Activated naive CD4-positive, alpha-beta T cell treated with Interleukin-2 at 50 U/mL for 16 hours (primary cell): ENCODE results near the gene PPT2.
A peak's percentile ranks its signal among the peaks of the same experiment; 100 is the strongest.

Experiments
- DNase-seq: peaks from one replicate; pipeline ENCODE4 v3.0.0-alpha.2; 2020

PPT2 gene

GRCh38 chr6:32152769-32153563, 975 bp upstream of the PPT2 start:
- DNase-seq, result no peak

DNA sequence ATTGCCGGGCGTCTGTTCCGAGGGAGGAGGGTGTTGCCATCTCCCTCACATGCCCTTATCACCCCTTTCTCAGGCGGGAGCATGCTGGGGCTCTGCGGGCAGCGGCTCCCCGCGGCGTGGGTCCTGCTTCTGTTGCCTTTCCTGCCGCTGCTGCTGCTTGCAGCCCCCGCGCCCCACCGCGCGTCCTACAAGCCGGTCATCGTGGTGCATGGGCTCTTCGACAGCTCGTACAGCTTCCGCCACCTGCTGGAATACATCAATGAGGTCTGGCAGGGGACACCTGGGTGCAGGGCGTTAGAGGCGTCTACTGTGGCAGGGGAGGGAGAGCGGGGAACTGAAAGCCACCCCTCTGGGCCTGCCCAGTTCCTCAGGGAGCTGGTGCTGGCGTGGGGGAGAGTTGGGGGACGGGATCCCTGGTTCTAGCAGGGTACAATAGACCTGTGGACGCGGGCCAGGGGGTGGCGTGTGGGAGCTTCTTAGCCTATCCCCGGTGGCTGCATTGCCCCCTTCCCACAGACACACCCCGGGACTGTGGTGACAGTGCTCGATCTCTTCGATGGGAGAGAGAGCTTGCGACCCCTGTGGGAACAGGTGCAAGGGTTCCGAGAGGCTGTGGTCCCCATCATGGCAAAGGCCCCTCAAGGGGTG, 697 bp downstream of the PPT2 start:
- peak; percentile 64 for DNase-seq

DNA sequence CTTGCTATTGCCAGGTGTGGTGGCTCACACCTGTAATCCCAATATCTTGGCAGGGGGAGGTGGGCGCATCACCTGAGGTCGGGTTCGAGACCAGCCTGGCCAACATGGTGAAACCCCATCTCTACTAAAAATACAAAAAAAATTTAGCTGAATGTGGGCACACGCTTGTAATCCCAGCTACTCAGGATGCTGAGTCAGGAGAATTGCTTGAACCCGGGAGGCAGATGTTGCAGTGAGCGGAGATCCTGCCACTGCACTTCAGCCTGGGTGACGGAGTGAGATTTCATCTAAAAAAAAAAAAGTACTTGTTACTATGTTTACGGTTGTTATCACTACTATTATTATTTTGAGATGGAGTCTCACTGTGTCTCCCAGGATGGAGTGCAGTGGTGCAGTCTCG, 3.0 kb downstream of the PPT2 start:
- no peak for DNase-seq

GRCh38 chr6:32158052-32158451, 4.1 kb downstream of the PPT2 start:
- no peak for DNase-seq

DNA sequence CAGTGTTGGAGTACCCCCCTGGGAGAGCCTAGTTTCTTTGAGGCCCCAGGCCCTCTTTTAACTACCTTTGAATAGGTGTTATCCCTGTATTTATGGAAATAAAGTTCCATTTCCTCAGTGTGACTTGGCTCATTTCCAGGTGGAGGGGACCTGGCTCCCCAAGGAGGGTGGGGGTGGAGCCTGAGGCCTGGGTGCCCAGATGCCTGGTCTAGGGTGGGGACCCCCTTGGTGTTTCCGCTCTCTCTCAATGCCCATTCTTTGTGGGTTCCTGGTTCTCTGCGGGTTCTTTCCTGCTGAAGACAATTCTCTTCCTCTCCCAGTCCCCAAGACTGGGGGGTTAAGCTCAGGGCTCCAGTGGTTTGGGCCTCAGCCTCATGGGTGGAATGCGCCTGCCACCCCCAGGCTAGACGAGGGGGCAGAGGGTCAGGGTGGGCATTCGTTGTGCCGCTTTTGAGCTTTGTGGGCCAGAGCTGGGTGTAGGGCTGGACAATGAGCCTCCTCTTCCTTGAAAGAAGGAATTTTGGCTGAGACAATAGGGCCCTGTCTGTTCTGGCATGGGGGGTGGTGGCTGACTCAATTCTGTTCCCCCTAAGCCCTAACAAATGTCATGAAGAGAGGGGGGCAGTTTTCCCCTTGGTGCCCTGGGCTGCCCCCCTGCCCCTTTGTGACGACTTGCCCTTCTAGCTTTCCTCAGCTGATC, 9.8 kb downstream of the PPT2 start:
- DNase-seq, result no peak

- no peak for DNase-seq
Observed at GRCh38 chr6:32164295-32164694, 10.4 kb downstream of the PPT2 start, which contains the start of gene EGFL8. Gene EGFL8 (plus strand): TSS chr6:32164595. CDS start chr6:32166166, 1,571 bp downstream.

DNA sequence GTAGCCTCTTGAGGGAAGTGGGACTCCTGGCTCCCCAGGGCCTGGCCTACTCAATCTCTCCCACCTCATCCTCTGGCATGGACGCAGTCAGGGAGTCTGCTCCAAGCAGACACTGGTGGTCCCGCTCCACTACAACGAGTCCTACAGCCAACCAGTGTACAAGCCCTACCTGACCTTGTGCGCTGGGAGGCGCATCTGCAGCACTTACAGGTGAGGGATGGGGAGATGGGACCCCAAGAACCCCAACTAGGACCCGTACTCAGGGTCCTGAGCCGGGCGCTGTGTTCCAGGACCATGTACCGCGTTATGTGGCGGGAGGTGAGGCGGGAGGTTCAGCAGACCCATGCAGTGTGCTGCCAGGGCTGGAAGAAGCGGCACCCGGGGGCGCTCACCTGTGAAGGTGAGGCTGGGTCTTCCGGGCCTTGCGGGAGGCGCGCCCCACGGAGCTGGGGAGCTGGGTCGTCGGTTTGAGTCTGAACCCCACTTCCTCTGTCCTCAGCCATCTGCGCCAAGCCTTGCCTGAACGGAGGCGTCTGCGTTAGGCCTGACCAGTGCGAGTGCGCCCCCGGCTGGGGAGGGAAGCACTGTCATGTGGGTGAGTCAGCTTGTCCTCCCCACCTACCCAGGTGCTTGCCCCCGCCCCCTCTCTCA, 12.6 kb downstream of the PPT2 start:
- no peak for DNase-seq

GRCh38 chr6:32167154-32167760, 13.3 kb downstream of the PPT2 start:
- DNase-seq, result no peak

- DNase-seq, result no peak
Observed at GRCh38 chr6:32167761-32168262, 13.9 kb downstream of the PPT2 start.

- no peak for DNase-seq
Observed at GRCh38 chr6:32168350-32168749, 14.4 kb downstream of the PPT2 start.

DNA sequence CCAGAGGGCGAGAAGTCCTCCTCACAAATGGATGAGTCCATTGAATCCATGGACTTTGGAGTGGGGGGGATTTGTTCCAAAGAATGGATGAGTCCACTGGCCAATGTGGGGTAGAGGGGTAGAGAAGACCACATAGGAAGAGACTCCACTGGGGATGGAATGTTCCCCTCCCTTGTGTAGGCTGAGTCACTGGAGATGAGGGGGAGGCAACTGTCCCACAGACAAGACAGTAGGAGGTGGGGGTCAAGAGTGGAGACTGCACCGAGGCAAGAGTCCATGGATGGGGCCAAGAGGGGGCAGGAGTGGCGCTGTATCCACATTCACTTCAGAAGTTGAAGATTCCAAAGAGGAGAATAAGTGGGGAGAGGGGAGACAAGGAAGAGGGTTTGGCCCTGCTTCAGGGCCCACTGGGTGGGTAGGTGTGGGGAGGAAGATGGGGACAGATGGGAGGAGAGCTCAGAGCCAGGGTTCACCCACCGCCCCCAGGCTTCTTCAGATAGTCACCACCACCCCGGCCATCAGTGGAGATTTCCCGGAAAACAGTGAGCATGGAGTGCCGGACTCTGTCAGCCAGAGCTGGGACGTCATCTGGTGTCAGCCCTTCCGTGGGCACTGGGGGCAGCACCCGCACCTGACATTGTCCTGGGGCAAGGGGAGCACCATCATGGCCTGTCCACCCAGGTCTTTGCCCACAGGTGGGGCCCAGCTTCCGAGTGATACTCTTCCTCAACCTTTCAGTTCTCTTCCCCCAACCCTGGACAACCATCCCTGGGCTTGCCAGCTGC, 15.1 kb downstream of the PPT2 start:
- DNase-seq, result no peak

- no peak for DNase-seq
Observed at GRCh38 chr6:32170294-32170693, 16.4 kb downstream of the PPT2 start.

- DNase-seq, result no peak
Observed at GRCh38 chr6:32171234-32171633, 17.3 kb downstream of the PPT2 start.

GRCh38 chr6:32173051-32173727, 19.2 kb downstream of the PPT2 start:
- no peak for DNase-seq

DNA sequence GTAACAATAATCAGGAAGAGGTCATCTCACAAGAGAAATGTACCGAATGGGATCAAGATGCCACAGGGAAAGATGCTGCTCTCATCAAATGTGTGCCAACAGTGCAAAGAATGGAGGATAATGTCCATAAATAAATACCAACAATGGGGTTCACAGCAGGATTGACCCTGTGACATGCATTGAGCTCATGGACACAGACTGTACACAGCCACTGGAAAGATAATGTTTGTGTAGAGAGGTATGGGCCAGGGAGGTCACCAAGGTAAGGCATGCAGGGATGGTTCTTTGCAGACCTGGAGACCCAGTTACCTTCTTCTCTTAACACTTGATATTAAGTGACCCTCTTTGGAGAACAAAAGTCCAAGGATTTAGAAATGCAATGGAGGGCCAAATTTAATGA, 20.5 kb downstream of the PPT2 start:
- DNase-seq, result no peak

- DNase-seq, result no peak
Observed at GRCh38 chr6:32175322-32175710, 21.4 kb downstream of the PPT2 start.

- DNase-seq, result peak; percentile 98
Observed at GRCh38 chr6:32175711-32176475, 22.0 kb downstream of the PPT2 start, which contains the start of gene AGPAT1. Gene AGPAT1 (minus strand): TSS chr6:32176084. CDS start chr6:32171496, 4,588 bp downstream.

DNA sequence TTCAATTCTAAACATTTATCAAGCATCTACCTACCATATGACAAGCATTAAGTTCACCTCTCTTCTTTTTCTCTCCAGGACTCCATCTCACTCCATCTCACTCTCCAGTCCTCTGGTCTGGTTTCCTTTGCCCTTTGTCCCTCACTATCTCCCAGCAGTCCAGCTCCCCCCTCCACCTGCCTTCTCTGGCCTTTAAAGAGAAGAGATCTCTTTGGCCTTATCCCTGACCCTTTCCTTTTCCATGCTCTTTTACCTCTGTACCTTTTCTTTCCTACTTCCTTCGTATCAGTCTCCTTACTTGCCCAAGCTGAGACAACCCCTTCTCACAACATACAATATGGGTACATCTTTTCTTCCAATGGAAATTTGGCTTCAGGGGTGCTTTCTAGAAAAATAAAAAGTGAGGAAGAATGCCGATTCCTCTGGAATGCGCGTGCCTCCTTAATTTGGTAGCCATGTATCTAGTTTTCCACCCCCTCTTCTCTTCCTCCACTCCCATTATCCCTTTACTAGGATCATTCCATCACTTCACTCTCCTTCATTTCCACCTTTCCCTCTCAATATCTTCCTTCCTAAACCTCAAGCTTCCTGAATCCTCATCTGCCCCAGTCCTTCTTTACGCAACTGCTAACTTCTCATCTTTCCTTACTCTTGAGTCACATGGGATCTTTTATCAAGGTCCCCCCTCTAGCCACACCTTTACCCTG, 22.7 kb downstream of the PPT2 start:
- no peak for DNase-seq

- DNase-seq, result peak; percentile 44
Observed at GRCh38 chr6:32177183-32177787, 23.3 kb downstream of the PPT2 start.
